HG03558 (cell line): ENCODE measurements around the gene NECAB2.

Experiments used
- ATAC-seq: cut with Tn5 transposase; IDR thresholded peaks from one replicate; pipeline ENCODE4 v1.9.1; 2021; ENCODE audit warnings: moderate number of reproducible peaks; ENCODE audit not compliant: unreplicated experiment; ENCODE audit errors: extremely low read depth

The NECAB2 gene

DNA sequence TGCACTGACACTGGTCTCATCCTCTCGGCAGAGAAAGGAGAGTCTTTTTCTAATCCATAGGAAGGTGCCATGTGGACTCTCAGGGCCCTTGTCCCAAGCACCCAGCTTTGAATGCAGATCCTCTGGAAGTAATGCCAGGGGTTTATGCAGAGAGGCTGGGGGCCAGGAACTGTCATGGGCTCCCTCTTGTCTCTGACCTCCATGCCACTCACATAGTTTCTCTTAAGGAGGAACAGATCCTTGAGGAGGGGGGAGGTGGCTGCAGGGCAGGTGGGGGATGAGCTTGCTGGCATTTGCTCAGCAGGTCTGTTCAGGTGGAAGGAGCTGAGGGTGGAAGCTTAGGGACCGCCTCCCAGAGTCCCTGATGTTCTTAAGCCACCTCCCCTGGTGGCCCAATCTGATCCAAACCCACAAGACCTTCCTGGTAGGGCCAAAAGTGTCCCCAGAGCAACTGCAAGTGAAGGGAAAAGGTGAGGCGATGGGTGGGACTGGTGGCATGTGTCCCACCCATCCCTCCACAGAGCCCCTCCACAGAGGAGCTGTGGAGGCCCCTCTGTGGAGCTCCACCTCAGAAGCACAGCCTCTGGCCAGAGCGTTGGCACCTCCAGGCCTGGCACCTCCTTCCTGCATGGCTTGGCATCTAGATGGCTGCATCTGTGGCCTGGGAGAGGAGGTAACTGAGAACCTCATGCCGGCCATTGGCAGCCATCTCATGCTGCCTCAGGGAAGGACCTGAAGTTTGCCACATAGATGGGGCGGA lies 9.2 kb downstream of the NECAB2 start:
- ATAC-seq = no peak

DNA sequence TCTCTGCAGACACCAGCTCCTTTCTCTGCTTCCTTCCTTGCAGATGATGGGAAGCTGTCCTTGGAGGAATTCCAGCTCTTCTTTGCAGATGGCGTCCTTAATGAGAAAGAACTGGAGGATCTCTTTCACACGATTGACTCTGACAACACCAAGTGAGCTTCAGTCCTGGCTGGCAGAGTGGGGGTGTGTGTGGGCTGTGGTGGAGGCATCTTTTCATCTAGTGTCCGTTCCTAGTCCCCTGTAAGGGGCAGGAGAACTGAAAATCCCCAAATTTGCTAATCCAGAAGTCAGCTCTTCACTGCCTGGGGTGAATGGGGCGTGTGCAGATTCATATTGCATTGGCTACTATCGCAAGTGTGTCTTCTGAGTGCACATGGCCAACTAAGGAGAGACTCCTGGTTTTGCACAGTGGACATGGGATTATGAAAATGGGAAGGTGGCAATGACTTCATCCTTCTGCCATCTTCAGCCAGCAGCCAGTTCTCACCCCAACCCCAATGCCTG lies 10.4 kb downstream of the NECAB2 start:
- ATAC-seq = no peak

- ATAC-seq = no peak
Measured at GRCh38 chr16:83979441-83979840, 11.4 kb downstream of the NECAB2 start.

DNA sequence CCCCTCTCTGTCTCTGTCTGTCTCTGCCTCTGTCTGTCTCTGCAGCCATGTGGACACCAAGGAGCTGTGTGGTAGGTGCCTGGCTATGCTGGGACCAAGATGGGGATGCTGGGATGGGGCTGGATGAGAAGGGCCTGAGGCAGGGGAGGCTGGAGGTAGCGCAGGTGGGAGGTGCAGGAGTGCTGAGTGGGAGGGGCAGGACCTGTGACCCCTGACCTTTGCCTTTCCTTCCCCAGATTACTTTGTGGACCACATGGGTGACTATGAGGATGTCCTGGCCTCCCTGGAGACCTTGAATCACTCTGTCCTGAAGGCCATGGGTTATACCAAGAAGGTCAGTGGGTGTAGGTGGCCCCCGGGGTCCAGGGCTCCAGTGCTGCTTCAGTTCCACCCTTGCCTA lies 12.8 kb downstream of the NECAB2 start:
- no peak for ATAC-seq

DNA sequence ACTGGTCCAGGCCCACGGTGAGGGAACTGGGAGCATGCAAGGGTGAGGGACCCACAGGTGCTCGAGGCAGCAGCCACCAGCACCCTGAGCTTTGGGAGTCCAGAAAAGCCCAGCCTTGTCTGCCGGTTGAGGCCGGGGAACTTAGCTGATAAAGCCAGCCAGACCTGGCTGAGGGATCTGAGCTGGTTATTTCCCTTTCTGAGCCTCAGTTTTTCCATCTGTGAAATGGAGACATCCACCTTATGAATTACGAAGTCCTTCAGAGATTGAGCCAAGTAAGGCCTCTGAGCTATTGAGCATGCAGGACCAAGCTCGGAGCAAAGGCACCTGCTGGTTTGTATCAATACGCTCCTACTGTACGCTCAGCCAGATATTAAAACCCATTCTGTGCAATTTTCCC lies 13.8 kb downstream of the NECAB2 start:
- ATAC-seq = no peak

GRCh38 chr16:83983491-83983890 lies 15.4 kb downstream of the NECAB2 start:
- no peak for ATAC-seq

GRCh38 chr16:83989300-83989699 lies 21.3 kb downstream of the NECAB2 start:
- no peak for ATAC-seq

DNA sequence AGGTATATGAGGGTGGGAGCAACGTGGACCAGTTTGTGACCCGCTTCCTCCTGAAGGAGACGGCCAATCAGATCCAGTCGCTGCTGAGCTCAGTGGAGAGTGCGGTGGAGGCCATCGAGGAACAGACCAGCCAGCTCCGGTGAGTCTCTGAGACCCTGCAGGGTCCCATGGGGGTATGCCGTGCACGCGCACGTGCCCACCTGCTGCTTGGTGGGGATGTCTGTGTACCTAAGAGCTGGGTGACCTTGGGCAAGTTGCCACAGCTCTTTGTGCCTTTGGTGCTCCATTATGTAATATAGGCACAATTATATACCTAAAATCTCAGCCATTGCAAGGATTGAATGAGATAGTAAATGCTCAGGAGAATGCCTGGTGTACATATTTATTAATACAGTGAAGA lies 22.4 kb downstream of the NECAB2 start:
- ATAC-seq = no peak

DNA sequence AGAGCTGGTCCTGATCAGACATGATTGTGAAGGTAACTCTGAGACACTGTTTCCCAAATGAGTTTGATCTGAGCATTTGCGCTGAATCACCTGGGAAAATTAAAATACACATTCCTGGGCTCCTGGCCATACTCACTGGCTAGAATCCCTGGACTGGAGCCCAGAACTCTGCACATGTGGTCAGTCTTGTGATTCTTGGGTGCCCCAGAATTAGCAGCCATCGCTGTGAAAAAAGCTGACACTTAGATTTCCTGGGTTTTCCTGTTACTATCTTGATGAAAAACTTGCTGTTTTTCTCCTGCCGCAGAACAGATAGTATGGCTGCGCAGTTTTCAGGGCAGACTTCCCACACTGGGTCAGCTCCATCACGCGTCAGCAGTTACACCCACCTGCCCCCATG lies 24.6 kb downstream of the NECAB2 start:
- ATAC-seq = no peak

DNA sequence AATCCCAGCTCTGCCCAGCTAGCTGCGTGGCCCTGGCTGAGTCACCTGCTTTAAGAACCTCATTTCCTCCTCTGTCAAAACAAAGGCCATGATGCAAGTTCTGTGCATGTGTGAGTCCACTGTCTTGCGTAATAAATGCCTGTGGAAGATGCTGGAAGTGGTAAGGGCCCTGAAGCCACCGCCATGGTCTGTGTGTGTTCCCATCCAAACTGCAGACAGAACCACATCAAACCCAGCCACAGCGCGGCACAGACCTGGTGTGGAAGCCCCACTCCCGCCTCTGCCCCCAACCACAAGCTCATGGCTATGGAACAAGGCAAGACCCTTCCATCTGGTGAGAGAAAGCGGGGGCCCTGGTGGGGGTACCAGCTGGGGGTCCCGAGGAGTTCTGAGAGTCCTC lies 26.0 kb downstream of the NECAB2 start:
- ATAC-seq = no peak

GRCh38 chr16:83994703-83995102 lies 26.7 kb downstream of the NECAB2 start:
- ATAC-seq = no peak

- no peak for ATAC-seq
Measured at GRCh38 chr16:83995754-83996153, 27.7 kb downstream of the NECAB2 start.

DNA sequence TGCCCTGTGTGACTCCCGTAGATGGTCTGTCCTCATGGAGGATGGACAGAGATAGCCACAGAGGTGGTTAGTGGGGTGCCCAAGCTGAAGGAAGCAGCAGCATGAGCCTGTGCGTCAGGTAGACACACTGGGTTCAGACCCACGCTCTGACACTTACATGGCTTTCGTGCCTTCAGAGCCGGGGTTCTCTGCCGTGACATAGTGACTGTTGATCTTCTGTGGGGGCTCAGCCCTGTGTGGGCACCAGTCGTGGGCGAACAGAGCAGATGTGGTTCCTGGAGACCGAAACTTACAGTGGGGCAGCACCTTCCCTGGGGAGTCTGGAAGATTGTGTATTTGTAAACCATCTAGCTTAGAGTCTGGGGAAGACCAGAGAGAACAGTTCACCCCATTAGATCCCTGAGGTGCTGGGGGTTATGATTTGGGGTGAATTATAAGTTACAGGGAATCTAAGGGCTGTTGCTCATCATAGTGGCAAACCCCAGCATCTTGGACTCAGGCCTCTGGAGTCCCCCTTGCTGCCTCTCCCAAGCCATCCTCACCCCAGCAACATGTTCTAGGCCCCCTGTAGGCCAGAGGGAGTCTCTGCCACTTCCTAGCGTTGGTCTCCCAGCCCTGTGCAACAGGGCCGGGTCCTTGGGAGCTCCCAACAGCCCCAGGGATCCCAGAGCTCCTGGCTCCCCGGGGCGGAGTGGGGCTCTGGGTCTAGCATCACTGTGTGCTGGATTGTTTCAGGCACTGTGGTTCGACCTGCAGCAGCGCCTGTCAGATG lies 28.6 kb downstream of the NECAB2 start:
- no peak for ATAC-seq

GRCh38 chr16:83998091-83998490 lies 30.0 kb downstream of the NECAB2 start:
- no peak for ATAC-seq

GRCh38 chr16:84000989-84001642 lies 33.1 kb downstream of the NECAB2 start:
- no peak for ATAC-seq

DNA sequence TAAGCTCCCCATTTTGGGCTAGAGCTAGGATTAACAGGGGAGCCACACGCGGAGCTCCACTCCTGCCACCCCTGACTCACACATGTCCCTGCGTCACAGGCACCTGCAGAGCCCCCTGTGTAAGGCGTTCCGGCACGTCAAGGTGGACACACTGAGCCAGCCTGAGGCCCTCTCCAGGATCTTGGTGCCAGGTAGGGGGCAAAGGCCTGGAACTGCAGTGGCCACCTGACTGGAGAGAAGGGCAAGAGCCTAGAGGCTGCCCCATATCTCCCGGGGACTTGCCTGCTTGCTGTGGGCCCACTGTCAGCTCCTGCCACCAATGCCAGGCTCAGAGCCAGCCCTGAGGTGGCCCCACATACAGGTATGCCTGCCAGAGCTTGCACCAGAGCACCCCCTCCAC lies 33.7 kb downstream of the NECAB2 start:
- no peak for ATAC-seq

DNA sequence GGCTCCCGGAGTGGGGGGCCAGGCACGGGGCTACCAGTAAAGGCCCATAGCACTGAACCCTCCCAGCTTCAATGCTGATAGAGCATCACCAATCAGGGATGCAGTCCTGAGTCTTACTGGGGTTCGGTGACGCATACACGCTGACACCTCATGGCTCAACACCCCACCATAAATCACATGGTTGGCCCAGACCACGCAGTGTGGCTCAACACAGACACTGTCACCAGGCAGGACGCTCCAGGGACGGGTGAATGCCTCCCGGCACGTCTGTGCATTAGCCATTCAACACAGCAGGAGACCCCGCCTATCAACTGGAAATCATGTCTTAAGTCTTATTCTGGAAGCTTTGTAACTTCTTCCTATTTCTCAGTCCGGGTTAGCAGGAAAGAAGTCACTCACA lies 35.0 kb downstream of the NECAB2 start:
- no peak for ATAC-seq

DNA sequence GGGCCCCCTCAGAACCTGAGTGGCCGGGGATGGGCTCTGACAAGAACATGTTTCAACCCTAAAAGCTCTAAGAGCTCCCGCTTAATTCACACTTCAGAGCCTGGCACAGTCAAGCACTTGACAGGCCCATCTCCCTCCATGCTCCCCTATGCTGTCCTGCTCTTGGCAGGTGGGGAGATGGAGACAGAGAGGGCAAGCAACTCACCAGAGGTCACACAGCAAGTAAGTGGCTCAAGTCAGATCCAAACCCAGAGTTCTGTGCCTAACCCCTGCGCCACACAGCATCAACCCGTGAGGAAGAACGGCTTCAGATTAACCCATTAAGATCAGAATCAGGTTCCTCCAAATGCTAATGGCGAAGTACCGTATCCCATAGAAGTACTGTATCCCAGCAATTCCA lies 36.4 kb downstream of the NECAB2 start:
- ATAC-seq = no peak

DNA sequence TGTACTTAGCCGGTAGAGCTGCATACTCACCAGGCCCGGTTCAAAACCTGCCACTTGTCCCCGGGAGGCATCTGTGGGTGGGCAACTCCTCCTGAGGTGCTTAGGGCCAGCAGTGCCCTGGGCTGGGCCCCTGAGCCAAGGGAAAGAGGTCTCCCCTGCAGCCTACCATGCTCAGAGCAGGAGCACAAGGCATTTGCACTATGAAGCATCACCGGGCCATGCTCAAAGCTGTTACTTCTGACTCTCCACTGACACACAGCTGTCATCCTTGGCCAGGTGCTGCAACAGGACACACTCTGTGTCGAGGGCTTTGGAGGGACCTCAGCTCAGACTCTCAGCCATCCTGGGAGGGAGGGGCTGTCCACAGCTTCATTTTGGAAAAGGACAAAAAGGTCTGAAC lies 37.3 kb downstream of the NECAB2 start:
- no peak for ATAC-seq

GRCh38 chr16:84007520-84007919 lies 39.5 kb downstream of the NECAB2 start:
- ATAC-seq = no peak

- ATAC-seq = no peak
Measured at GRCh38 chr16:84007965-84008364, 39.9 kb downstream of the NECAB2 start.
